PC-3 (cell line): Measurements from ENCODE around the gene GBA3. TPM values are rescaled to one million over a fixed set of nuclear protein-coding genes. Genes with fewer than 3 reads are reported as not detected.

Experiments
- ATAC-seq: fragments of 200-7000 bp; cut with Tn5 transposase; 2 replicates; pipeline ENCODE4 v1.9.1; 2020; ENCODE audit warnings: mild to moderate bottlenecking, moderate library complexity
- BruUV-seq: library from RNA; stranded (reverse); fragments of 400-500 nt; replicated peaks from 2 replicates; lab custom pipeline; 2021; lab: Mats Ljungman, UMichigan
- CTCF ChIA-PET: fragments of 300-600 bp; sonication (Branson Sonifier 250); formaldehyde crosslinking; loops from one replicate; lab custom pipeline; 2022; ENCODE audit warnings: antibody characterized with exemption; lab: Charles Lee
- POLR2A ChIA-PET: fragments of 300-600 bp; sonication (Branson Sonifier 250); formaldehyde crosslinking; loops from one replicate; lab custom pipeline; 2022; ENCODE audit warnings: antibody characterized with exemption; ENCODE audit not compliant: unreplicated experiment; lab: Charles Lee
- DNase-seq: peaks from one replicate; pipeline ENCODE4 v3.0.0-alpha.2; 2015
- H2AFZ ChIP-seq: fragments of 300-600 bp; sonication (generic); 2 replicates; pipeline ENCODE4 v1.6.0; 2016; ENCODE audit warnings: antibody characterized with exemption, low read length
- H3F3A ChIP-seq: fragments of 300-600 bp; sonication (generic); one replicate; pipeline ENCODE4 v1.6.0; 2017; ENCODE audit warnings: antibody characterized with exemption, low read length, control low read depth, mild to moderate bottlenecking; ENCODE audit not compliant: unreplicated experiment
- H3K27ac ChIP-seq: fragments of 300-600 bp; sonication (generic); 2 replicates; pipeline ENCODE4 v1.5.1; 2016; ENCODE audit warnings: mild to moderate bottlenecking, low read length
- H3K27me3 ChIP-seq: fragments of 300-600 bp; sonication (generic); 2 replicates; pipeline ENCODE4 v1.6.1; 2016; ENCODE audit warnings: low read length, mixed read lengths
- H3K36me3 ChIP-seq: fragments of 300-600 bp; sonication (generic); 2 replicates; pipeline ENCODE4 v1.6.1; 2016; ENCODE audit warnings: low read depth, mixed run types, low read length, mixed read lengths
- H3K4me1 ChIP-seq: fragments of 300-600 bp; sonication (generic); 2 replicates; pipeline ENCODE4 v1.5.1; 2016; ENCODE audit warnings: low read length; ENCODE audit not compliant: insufficient read depth
- H3K4me2 ChIP-seq: fragments of 300-600 bp; sonication (generic); 2 replicates; pipeline ENCODE4 v1.6.0; 2016; ENCODE audit warnings: low read length
- H3K4me3 ChIP-seq: fragments of 300-600 bp; sonication (generic); 2 replicates; pipeline ENCODE4 v1.5.1; 2016; ENCODE audit warnings: mild to moderate bottlenecking, low read length, mixed read lengths
- H3K79me2 ChIP-seq: fragments of 300-600 bp; sonication (generic); 2 replicates; pipeline ENCODE4 v1.6.1; 2017; ENCODE audit warnings: low read length, mixed read lengths
- H3K9ac ChIP-seq: fragments of 300-600 bp; sonication (generic); 2 replicates; pipeline ENCODE4 v1.6.0; 2016; ENCODE audit warnings: mild to moderate bottlenecking, low read length
- H3K9me2 ChIP-seq: fragments of 300-600 bp; sonication (generic); replicated peaks from 2 replicates; pipeline ENCODE4 v1.6.1; 2016; ENCODE audit warnings: mixed run types, low read length, mixed read lengths
- H3K9me3 ChIP-seq: fragments of 300-600 bp; sonication (generic); 2 replicates; pipeline ENCODE4 v1.6.1; 2016; ENCODE audit warnings: low read length, mixed read lengths
- H4K20me1 ChIP-seq: fragments of 300-600 bp; sonication (generic); 2 replicates; pipeline ENCODE4 v1.6.1; 2016; ENCODE audit warnings: low read length, mixed read lengths
- EZH2 ChIP-seq: fragments of 300-600 bp; sonication (generic); IDR thresholded peaks from one replicate; pipeline ENCODE4 v1.6.1; 2017; ENCODE audit warnings: antibody characterized with exemption, mild to moderate bottlenecking, low read length; ENCODE audit not compliant: unreplicated experiment
- EZH2phosphoT487 ChIP-seq: fragments of 300-600 bp; sonication (generic); IDR thresholded peaks from 2 replicates; pipeline ENCODE4 v1.6.1; 2018; ENCODE audit warnings: mild to moderate bottlenecking, antibody characterized with exemption, low read length, borderline replicate concordance
- intact Hi-C: fragments of 100-400 bp; cut with micrococcal nuclease; formaldehyde crosslinking; loops from 2 replicates; pipeline ENCODE4 v1.9.0; 2023
- total RNA-seq: library from RNA; depleted of rRNA; stranded (reverse); fragments of >200 nt; gene quantifications from 2 replicates; pipeline ENCODE4 v1.2.3, GENCODE V29; 2014
- TF ChIP-seq, protein P1 (sequence below): fragments of 300-600 bp; sonication (generic); conservative IDR thresholded peaks from 2 replicates; pipeline ENCODE4 v1.5.1; 2017; ENCODE audit warnings: antibody characterized with exemption, low read depth, mild to moderate bottlenecking, low read length

The GBA3 gene
- total RNA-seq, 1 experiment from 2014 or later, result not detected

GRCh38 chr4:22814906-22815305, 122.2 kb downstream of the GBA3 start:
- H3K79me2 ChIP-seq, result no peaks in the 10 kb centered on the region
- TF ChIP-seq EZH2phosphoT487 (no peak), EZH2 (no peak)
- TF ChIP-seq, protein P1, sequence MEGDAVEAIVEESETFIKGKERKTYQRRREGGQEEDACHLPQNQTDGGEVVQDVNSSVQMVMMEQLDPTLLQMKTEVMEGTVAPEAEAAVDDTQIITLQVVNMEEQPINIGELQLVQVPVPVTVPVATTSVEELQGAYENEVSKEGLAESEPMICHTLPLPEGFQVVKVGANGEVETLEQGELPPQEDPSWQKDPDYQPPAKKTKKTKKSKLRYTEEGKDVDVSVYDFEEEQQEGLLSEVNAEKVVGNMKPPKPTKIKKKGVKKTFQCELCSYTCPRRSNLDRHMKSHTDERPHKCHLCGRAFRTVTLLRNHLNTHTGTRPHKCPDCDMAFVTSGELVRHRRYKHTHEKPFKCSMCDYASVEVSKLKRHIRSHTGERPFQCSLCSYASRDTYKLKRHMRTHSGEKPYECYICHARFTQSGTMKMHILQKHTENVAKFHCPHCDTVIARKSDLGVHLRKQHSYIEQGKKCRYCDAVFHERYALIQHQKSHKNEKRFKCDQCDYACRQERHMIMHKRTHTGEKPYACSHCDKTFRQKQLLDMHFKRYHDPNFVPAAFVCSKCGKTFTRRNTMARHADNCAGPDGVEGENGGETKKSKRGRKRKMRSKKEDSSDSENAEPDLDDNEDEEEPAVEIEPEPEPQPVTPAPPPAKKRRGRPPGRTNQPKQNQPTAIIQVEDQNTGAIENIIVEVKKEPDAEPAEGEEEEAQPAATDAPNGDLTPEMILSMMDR, result no peak
- H3K9me3 ChIP-seq, result no peaks in the 10 kb centered on the region
- no peaks in the 10 kb centered on the region for H3K36me3 ChIP-seq
- no peak overlapping the region for H3K9ac ChIP-seq
- no peak overlapping the region for H3K4me2 ChIP-seq
- no peak overlapping the region for H2AFZ ChIP-seq
- no peak overlapping the region for H3K27ac ChIP-seq
- H3K9me2 ChIP-seq, result no peaks in the 10 kb centered on the region
- intact Hi-C loops, result no loop called here
- ChIA-PET POLR2A (interaction anchor here (0.7 kb wide), 1 partner anchor 9 kb away, joined by 3 read pairs; no protein-coding TSS in a partner anchor), CTCF (no interaction called here)
- no peak for ATAC-seq
- no peaks in the 10 kb centered on the region for H3K4me1 ChIP-seq
- peaks cover 20% of the 10 kb centered on the region; the same call in 1 of the 2 replicates for H3K27me3 ChIP-seq
- no peak overlapping the region for H3K4me3 ChIP-seq
- no peaks in the 10 kb centered on the region for H4K20me1 ChIP-seq
- DNase-seq, result no peak
- no peaks in the 10 kb centered on the region for H3F3A ChIP-seq
- BruUV-seq, result no TSS peak

DNA sequence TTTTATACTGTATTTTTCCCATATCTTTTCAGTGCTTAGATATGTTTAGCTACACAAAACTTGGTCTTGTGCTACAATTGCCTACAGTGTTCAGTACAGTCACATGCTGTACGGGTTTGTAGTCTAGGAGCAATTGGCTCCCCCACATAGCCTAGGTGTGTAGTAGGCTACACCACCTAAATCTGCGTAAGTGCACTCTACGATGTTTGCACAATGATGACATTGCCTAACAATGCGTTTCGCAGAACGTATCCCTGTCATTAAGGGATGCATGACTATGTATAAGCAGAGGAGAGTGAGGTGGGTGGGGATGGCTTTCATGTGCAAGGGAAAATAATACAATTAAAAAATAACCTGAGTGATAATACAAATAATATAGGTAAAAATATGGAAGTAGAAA, 131.4 kb downstream of the GBA3 start:
- Histone ChIP-seq H3K4me3 (no peak overlapping the region), H3K79me2 (no peaks in the 10 kb centered on the region), H3K4me1 (no peaks in the 10 kb centered on the region), H2AFZ (no peak overlapping the region), H3K9ac (no peak overlapping the region), H3K9me2 (no peaks in the 10 kb centered on the region), H3K27me3 (peaks cover 3% of the 10 kb centered on the region), H3F3A (no peaks in the 10 kb centered on the region), H4K20me1 (no peaks in the 10 kb centered on the region), H3K4me2 (no peak overlapping the region), H3K27ac (no peak overlapping the region), H3K36me3 (no peaks in the 10 kb centered on the region), H3K9me3 (no peaks in the 10 kb centered on the region)
- no TSS peak for BruUV-seq
- POLR2A ChIA-PET, result interaction anchor here (0.5 kb wide), 1 partner anchor 9 kb away, joined by 3 read pairs; no protein-coding TSS in a partner anchor
- intact Hi-C loops, result no loop called here
- CTCF ChIA-PET, result no interaction called here
- no peak for ATAC-seq
- peak; percentile 52 for DNase-seq
- TF ChIP-seq, protein P1, result no peak
- TF ChIP-seq EZH2phosphoT487 (no peak), EZH2 (no peak)

DNA sequence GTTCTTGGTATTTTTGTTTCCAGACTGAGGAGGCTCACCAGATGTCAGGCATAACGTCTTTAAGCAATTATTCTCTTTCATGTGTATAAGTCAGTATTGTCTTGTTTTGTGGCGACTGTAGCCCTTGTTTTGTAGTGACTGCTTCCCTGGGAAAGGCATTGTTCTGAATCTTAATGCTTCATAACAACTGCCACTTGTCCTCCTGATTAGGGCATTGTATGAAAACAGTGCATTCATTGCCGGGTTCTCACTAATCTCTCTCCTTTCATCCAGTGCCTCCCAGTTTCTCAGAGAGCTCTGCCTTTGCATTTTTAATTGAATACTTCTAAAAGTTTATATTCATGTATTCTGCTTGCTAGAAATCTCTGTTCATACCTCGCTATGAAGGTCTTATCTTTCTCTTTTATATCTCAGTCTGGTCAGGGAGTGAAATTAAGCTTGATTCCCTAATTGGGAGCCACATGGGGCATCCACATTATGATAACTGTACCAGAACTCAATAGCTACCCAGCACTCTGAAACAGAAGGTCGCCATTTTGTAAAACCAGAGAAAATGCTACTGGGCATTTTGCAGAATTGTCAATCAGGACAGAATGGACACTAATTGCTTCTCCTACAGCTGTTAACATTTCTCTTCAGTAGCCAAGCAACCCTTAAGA, 149.8 kb downstream of the GBA3 start:
- Histone ChIP-seq H3K9ac (no peak overlapping the region), H4K20me1 (no peaks in the 10 kb centered on the region), H3K9me2 (no peaks in the 10 kb centered on the region), H3K36me3 (no peaks in the 10 kb centered on the region), H3K4me2 (no peak overlapping the region), H3K4me1 (no peaks in the 10 kb centered on the region), H3K27ac (no peak overlapping the region), H2AFZ (no peak overlapping the region), H3F3A (no peaks in the 10 kb centered on the region), H3K79me2 (no peaks in the 10 kb centered on the region), H3K4me3 (no peak overlapping the region), H3K27me3 (peaks cover 9% of the 10 kb centered on the region), H3K9me3 (no peaks in the 10 kb centered on the region)
- no TSS peak for BruUV-seq
- ATAC-seq (no peak), DNase-seq (no peak)
- intact Hi-C loops, result no loop called here
- POLR2A ChIA-PET, result no interaction called here
- CTCF ChIA-PET, result no interaction called here
- TF ChIP-seq EZH2 (no peak), EZH2phosphoT487 (no peak)
- TF ChIP-seq, protein P1, result no peak
